HCT116 (cell line): Measurements from ENCODE around the gene CATSPERZ. TPM values are rescaled to one million over a fixed set of nuclear protein-coding genes. Genes with fewer than 3 reads are reported as not detected.

Experiments used
- ATAC-seq: fragments of 200-7000 bp; cut with Tn5 transposase; 2 replicates; pipeline ENCODE4 v1.9.1; 2020; ENCODE audit warnings: mild to moderate bottlenecking, moderate library complexity
- BruUV-seq: library from RNA; stranded (reverse); fragments of 400-500 nt; replicated peaks from 2 replicates; lab custom pipeline; 2021; lab: Mats Ljungman, UMichigan
- CTCF ChIA-PET: fragments of 300-600 bp; sonication (Branson Sonifier 250); formaldehyde crosslinking; loops from one replicate; lab custom pipeline; 2021; ENCODE audit warnings: antibody characterized with exemption; lab: Charles Lee
- POLR2A ChIA-PET: fragments of 300-600, 350-600 bp; sonication (Branson Sonifier 250); formaldehyde crosslinking; loops from one replicate; lab custom pipeline; 2021; ENCODE audit warnings: antibody characterized with exemption; lab: Charles Lee
- RAD21 ChIA-PET, 2 experiments: fragments of 300-600 bp; sonication (Branson Sonifier 250); formaldehyde crosslinking; loops; one replicate each; lab custom pipeline; 2023; ENCODE audit warnings: low total read pairs in 2 of 2; ENCODE audit not compliant: uncharacterized antibody in 2 of 2, unreplicated experiment in 2 of 2, low non-redundant PET in 1 of 2; lab: Charles Lee
- DNase-seq: peaks from one replicate; pipeline ENCODE4 v3.0.0-alpha.2; 2010; ENCODE audit warnings: low read depth, low spot score
- H2AFZ ChIP-seq: fragments of 200-600 bp; shearing (Covaris generic), sonication (generic); 2 replicates; pipeline ENCODE4 v1.6.1; 2017; ENCODE audit warnings: low read depth, mixed run types, mixed read lengths, antibody characterized with exemption, low read length; ENCODE audit not compliant: poor library complexity, severe bottlenecking
- H3K27ac ChIP-seq: 2 replicates; pipeline ENCODE4 v1.5.1; 2012; ENCODE audit warnings: low read depth, low read length
- H3K27me3 ChIP-seq: fragments of 200-600 bp; sonication (generic); 2 replicates; pipeline ENCODE4 v1.6.1; 2016; ENCODE audit warnings: mixed run types, low read length, mixed read lengths; ENCODE audit not compliant: insufficient read depth
- H3K36me3 ChIP-seq, 2 experiments: fragments of 200-500 bp in 1 of 2; fragments of 200-600 bp in 1 of 2; sonication (Bioruptor generic) in 1 of 2; sonication (generic) in 1 of 2; 2 replicates each; pipeline versions ENCODE4 v1.5.1 to v1.6.1; 2014 to 2016; ENCODE audit warnings: low read length in 2 of 2, inconsistent platforms in 1 of 2, mixed read lengths in 1 of 2, mixed run types in 1 of 2; ENCODE audit not compliant: insufficient read depth in 2 of 2, control insufficient read depth in 1 of 2
- H3K4me1 ChIP-seq, 2 experiments: fragments of 200-600 bp in 1 of 2; sonication (generic) in 1 of 2; 2 replicates each; pipeline versions ENCODE4 v1.5.1 to v1.6.1; 2012 to 2017; ENCODE audit warnings: low read length in 2 of 2, inconsistent platforms in 1 of 2, mild to moderate bottlenecking in 1 of 2, mixed read lengths in 1 of 2, mixed run types in 1 of 2, moderate library complexity in 1 of 2; ENCODE audit not compliant: insufficient read depth in 2 of 2, control insufficient read depth in 1 of 2
- H3K4me2 ChIP-seq: fragments of 200-600 bp; sonication (generic); 2 replicates; pipeline ENCODE4 v1.6.1; 2017; ENCODE audit warnings: mixed run types, low read length, mixed read lengths
- H3K4me3 ChIP-seq, 2 experiments: fragments of 200-600 bp in 1 of 2; sonication (generic) in 1 of 2; replicated peaks in 1 of 2; 2 replicates each; pipeline ENCODE4 v1.5.1; 2011 to 2016; ENCODE audit warnings: low read length in 2 of 2, control low read depth in 1 of 2, low read depth in 1 of 2, mild to moderate bottlenecking in 1 of 2, mixed read lengths in 1 of 2, mixed run types in 1 of 2
- H3K79me2 ChIP-seq: fragments of 200-600 bp; sonication (generic); 2 replicates; pipeline ENCODE4 v1.6.1; 2017; ENCODE audit warnings: mild to moderate bottlenecking, mixed run types, low read length, moderate library complexity, mixed read lengths; ENCODE audit not compliant: insufficient read depth
- H3K9ac ChIP-seq: fragments of 200-600 bp; sonication (generic); 2 replicates; pipeline ENCODE4 v1.6.1; 2016; ENCODE audit warnings: low read length, mixed read lengths
- H3K9me2 ChIP-seq: fragments of 200-600 bp; sonication (generic), shearing (Covaris generic); 2 replicates; pipeline ENCODE4 v1.6.1; 2017; ENCODE audit warnings: mixed run types, mild to moderate bottlenecking, moderate library complexity; ENCODE audit not compliant: insufficient read depth
- H3K9me3 ChIP-seq, 2 experiments: fragments of 200-500 bp in 1 of 2; fragments of 200-600 bp in 1 of 2; sonication (Bioruptor generic) in 1 of 2; sonication (generic) in 1 of 2; 2 replicates each; pipeline ENCODE4 v1.6.1; 2014 to 2017; ENCODE audit warnings: low read length in 2 of 2, mixed read lengths in 2 of 2, inconsistent platforms in 1 of 2, low read depth in 1 of 2, mild to moderate bottlenecking in 1 of 2, mixed run types in 1 of 2, moderate library complexity in 1 of 2; ENCODE audit not compliant: control insufficient read depth in 1 of 2, insufficient read depth in 1 of 2
- H4K20me1 ChIP-seq: fragments of 200-600 bp; sonication (generic), shearing (Covaris generic); 2 replicates; pipeline ENCODE4 v1.6.1; 2017; ENCODE audit warnings: mixed run types, mild to moderate bottlenecking, moderate library complexity; ENCODE audit not compliant: insufficient read depth
- CEBPB ChIP-seq: IDR thresholded peaks from 2 replicates; pipeline ENCODE4 v1.6.1; 2012; ENCODE audit warnings: low read depth
- EGR1 ChIP-seq: IDR thresholded peaks from 2 replicates; pipeline ENCODE4 v1.6.1; 2012; ENCODE audit warnings: low read depth
- EZH2phosphoT487 ChIP-seq: fragments of 200-600 bp; IDR thresholded peaks from 2 replicates; pipeline ENCODE4 v1.6.1; 2018; ENCODE audit warnings: antibody characterized with exemption, borderline replicate concordance
- FOSL1 ChIP-seq: IDR thresholded peaks from 2 replicates; pipeline ENCODE4 v1.6.1; 2012; ENCODE audit warnings: low read depth
- JUND ChIP-seq: IDR thresholded peaks from 2 replicates; pipeline ENCODE4 v1.6.1; 2012
- POLR2A ChIP-seq: IDR thresholded peaks from 2 replicates; pipeline ENCODE4 v1.7.0; 2011; ENCODE audit warnings: borderline replicate concordance; ENCODE audit not compliant: insufficient read depth, insufficient read length; ENCODE audit errors: extremely low read depth
- RAD21 ChIP-seq: IDR thresholded peaks from 2 replicates; pipeline ENCODE4 v1.6.1; 2012; ENCODE audit warnings: low read depth, mild to moderate bottlenecking
- SIN3A ChIP-seq: IDR thresholded peaks from 2 replicates; pipeline ENCODE4 v1.6.1; 2012; ENCODE audit warnings: low read depth
- SRF ChIP-seq: IDR thresholded peaks from 2 replicates; pipeline ENCODE4 v1.6.1; 2012; ENCODE audit warnings: low read depth
- ZFX ChIP-seq: fragments of 450-650 bp; IDR thresholded peaks from 2 replicates; pipeline ENCODE4 v1.6.1; 2017
- intact Hi-C: fragments of 100-400 bp; cut with micrococcal nuclease; formaldehyde crosslinking; loops from 2 replicates; pipeline ENCODE4 v1.10.0; 2022
- total RNA-seq: library from RNA; stranded (reverse); gene quantifications from one replicate; pipeline ENCODE4 v1.2.1, GENCODE V29; 2021; ENCODE audit not compliant: unreplicated experiment
- TF ChIP-seq, protein P1 (sequence below): IDR thresholded peaks from 2 replicates; pipeline ENCODE4 v1.6.1; 2011; ENCODE audit warnings: mild to moderate bottlenecking, low read length, moderate library complexity; ENCODE audit not compliant: insufficient replicate concordance; ENCODE audit errors: extremely low read depth
- TF ChIP-seq, protein P2 (sequence below): IDR thresholded peaks from 2 replicates; pipeline ENCODE4 v1.6.1; 2012

CATSPERZ gene
- total RNA-seq, 1 experiment from 2014 or later = 1.7 TPM

DNA sequence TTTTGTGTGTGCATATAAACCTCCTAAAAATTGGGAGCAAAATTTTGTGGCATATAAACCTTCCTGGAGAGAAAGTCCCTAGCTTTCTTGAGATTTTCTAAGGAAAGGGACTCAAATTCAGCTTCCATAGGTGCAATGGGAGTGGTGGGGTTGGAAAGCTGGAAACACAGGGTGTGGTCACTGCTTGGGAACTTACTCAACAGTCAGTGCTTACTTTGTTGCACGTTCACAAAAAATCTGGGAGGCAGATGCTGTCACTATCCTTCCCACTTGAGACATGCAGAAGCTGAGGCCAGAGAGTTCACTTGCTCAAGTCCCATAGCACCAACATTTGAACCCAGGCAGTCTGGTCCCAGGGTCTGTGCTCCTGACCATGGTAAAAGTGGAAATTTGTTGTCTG is 3.9 kb upstream of the CATSPERZ start:
- Histone ChIP-seq H3K9me2 (no peaks in the 10 kb centered on the region), H3K9ac (no peak overlapping the region), H3K27me3 (no peaks in the 10 kb centered on the region), H3K79me2 (no peaks in the 10 kb centered on the region), H2AFZ (no peak overlapping the region), H3K27ac (no peak overlapping the region), H3K36me3 (no peaks in the 10 kb centered on the region), H3K9me3 (no peaks in the 10 kb centered on the region), H4K20me1 (no peaks in the 10 kb centered on the region), H3K4me3 (no peak overlapping the region), H3K4me2 (peak overlapping the region; percentile 17; the same call in 1 of the 2 replicates), H3K4me1 (peaks cover 0 to 18% of the 10 kb centered on the region in 2 experiments; a peak in 2 of 4 replicates)
- ChIA-PET RAD21 (no interaction called here), POLR2A (no interaction called here), CTCF (interaction anchor here (1.1 kb wide), 1 partner anchor 8 kb away, joined by 3 read pairs; no protein-coding TSS in a partner anchor)
- DNase-seq (no peak), ATAC-seq (no peak)
- BruUV-seq = no TSS peak
- intact Hi-C loops = no loop called here
- TF ChIP-seq RAD21 (no peak), SIN3A (no peak), ZFX (no peak), EGR1 (no peak), POLR2A (no peak), FOSL1 (no peak), EZH2phosphoT487 (no peak), SRF (no peak), JUND (no peak), CEBPB (no peak)
- TF ChIP-seq, protein P1, sequence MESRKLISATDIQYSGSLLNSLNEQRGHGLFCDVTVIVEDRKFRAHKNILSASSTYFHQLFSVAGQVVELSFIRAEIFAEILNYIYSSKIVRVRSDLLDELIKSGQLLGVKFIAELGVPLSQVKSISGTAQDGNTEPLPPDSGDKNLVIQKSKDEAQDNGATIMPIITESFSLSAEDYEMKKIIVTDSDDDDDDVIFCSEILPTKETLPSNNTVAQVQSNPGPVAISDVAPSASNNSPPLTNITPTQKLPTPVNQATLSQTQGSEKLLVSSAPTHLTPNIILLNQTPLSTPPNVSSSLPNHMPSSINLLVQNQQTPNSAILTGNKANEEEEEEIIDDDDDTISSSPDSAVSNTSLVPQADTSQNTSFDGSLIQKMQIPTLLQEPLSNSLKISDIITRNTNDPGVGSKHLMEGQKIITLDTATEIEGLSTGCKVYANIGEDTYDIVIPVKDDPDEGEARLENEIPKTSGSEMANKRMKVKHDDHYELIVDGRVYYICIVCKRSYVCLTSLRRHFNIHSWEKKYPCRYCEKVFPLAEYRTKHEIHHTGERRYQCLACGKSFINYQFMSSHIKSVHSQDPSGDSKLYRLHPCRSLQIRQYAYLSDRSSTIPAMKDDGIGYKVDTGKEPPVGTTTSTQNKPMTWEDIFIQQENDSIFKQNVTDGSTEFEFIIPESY = no peak
- TF ChIP-seq, protein P2, sequence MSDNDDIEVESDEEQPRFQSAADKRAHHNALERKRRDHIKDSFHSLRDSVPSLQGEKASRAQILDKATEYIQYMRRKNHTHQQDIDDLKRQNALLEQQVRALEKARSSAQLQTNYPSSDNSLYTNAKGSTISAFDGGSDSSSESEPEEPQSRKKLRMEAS = no peak
